ENCODE data around the gene TMEM80.

- TF ChIP-seq GATA2 (IDR thresholded peaks at IDR 0.05; ENCODE audit: low read depth, low read length) (no peak), GATA3 (IDR thresholded peaks at IDR 0.05; ENCODE audit: low read depth, low read length) (no peak)
Observed at GRCh38 chr11:673866-674265, 21.8 kb upstream of the TMEM80 start.
